Endothelial cell (in vitro differentiated cells): ENCODE data around the gene CAMK1D. TPM values are rescaled to one million over a fixed set of nuclear protein-coding genes. Genes with fewer than 3 reads are reported as not detected.

Experiments used
- DNase-seq: peaks from one replicate; pipeline ENCODE4 v3.0.0; 2021; ENCODE audit warnings: low spot score
- H3K27ac Mint-ChIP-seq: one replicate; pipeline ENCODE4 v1.8.0; 2021; ENCODE audit warnings: mixed read lengths, inconsistent platforms; ENCODE audit not compliant: unreplicated experiment
- H3K27me3 Mint-ChIP-seq: one replicate; pipeline ENCODE4 v1.8.0; 2021; ENCODE audit warnings: mild to moderate bottlenecking, moderate library complexity, mixed read lengths, inconsistent platforms; ENCODE audit not compliant: unreplicated experiment
- H3K36me3 Mint-ChIP-seq: one replicate; pipeline ENCODE4 v1.8.0; 2021; ENCODE audit warnings: mild to moderate bottlenecking, low read depth, mixed read lengths, inconsistent platforms; ENCODE audit not compliant: unreplicated experiment
- H3K4me1 Mint-ChIP-seq: one replicate; pipeline ENCODE4 v1.8.0; 2021; ENCODE audit warnings: mild to moderate bottlenecking, mixed read lengths, inconsistent platforms; ENCODE audit not compliant: unreplicated experiment
- H3K4me3 Mint-ChIP-seq: one replicate; pipeline ENCODE4 v1.8.0; 2021; ENCODE audit warnings: mild to moderate bottlenecking, mixed read lengths, inconsistent platforms; ENCODE audit not compliant: unreplicated experiment
- H3K9me3 Mint-ChIP-seq: one replicate; pipeline ENCODE4 v1.8.0; 2021; ENCODE audit warnings: mixed read lengths, inconsistent platforms; ENCODE audit not compliant: unreplicated experiment
- CTCF ChIP-seq: fragments of 200-600 bp; sonication (generic); IDR thresholded peaks from one replicate; pipeline ENCODE4 v1.5.0; 2021; ENCODE audit warnings: antibody characterized with exemption; ENCODE audit not compliant: unreplicated experiment
- total RNA-seq: library from RNA; stranded (reverse); fragmentation: NEBNext Ultra II Directional; extraction: Animal tissue kit (Norgen Biotek cat#: 25700); gene quantifications from one replicate; pipeline ENCODE4 v1.2.1, GENCODE V29; 2021; ENCODE audit not compliant: unreplicated experiment

The CAMK1D gene
- total RNA-seq, 1 donor from 2014 or later: 4.1 TPM

GRCh38 chr10:12476656-12477055 lies 127.3 kb downstream of the CAMK1D start:
- no peak overlapping the region for H3K4me3 Mint-ChIP-seq

DNA sequence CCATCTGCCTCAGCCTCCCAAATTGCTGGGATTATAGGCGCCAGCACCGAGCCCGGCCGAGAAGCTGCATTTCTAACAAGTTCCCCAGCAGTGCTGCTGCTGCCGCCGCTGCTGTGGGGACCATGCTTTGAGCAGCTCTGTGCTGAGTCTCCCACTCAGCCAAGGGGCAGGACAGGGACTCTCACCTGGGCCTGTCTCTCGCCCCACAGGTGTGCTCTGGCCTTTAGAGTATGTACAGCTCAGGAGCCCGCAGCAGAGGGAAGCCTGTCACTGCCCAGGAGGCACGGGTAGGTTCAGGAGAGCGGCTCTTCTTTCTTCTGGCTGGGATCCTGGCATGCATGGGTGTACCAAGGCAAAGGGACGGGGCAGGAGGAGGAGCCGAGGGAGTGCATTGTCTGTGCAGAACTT lies 130.1 kb downstream of the CAMK1D start:
- TF ChIP-seq CTCF: no peak
- H3K4me1 Mint-ChIP-seq: peaks cover 13% of the 10 kb centered on the region
- no peaks in the 10 kb centered on the region for H3K36me3 Mint-ChIP-seq
- H3K27me3 Mint-ChIP-seq: peaks cover 5% of the 10 kb centered on the region
- no peak overlapping the region for H3K27ac Mint-ChIP-seq
- no peak for DNase-seq
- no peaks in the 10 kb centered on the region for H3K9me3 Mint-ChIP-seq
- no peak overlapping the region for H3K4me3 Mint-ChIP-seq

More at GRCh38 chr10:12476656-12477055, 127.3 kb downstream of the CAMK1D start:
- peaks cover 22% of the 10 kb centered on the region for H3K4me1 Mint-ChIP-seq
- DNase-seq: no peak
- no peak for TF ChIP-seq CTCF
- no peaks in the 10 kb centered on the region for H3K9me3 Mint-ChIP-seq
- H3K36me3 Mint-ChIP-seq: peaks cover 4% of the 10 kb centered on the region
- peaks cover 5% of the 10 kb centered on the region for H3K27me3 Mint-ChIP-seq
- no peak overlapping the region for H3K27ac Mint-ChIP-seq

DNA sequence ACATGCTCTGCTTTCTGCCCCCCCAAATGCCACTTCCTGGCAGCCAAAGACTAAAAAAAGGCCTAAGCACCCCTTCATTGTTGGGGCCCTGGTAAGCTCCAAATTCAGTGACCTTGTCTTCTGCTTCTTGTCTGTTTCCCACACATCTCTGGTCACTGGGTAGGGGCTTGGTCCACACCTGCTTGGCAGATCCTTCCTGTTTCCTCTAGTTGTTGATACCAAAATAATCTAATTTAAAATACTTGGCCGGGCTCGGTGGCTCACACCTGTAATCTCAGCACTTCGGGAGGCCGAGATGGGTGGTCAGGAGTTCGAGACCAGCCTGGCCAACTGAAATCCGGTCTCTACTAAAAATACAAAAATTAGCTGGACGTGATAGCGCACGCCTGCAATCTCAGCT lies 130.6 kb downstream of the CAMK1D start:
- no peak overlapping the region for H3K27ac Mint-ChIP-seq
- no peak overlapping the region for H3K4me3 Mint-ChIP-seq
- TF ChIP-seq CTCF: no peak
- H3K27me3 Mint-ChIP-seq: peaks cover 5% of the 10 kb centered on the region
- H3K4me1 Mint-ChIP-seq: peaks cover 13% of the 10 kb centered on the region
- H3K36me3 Mint-ChIP-seq: no peaks in the 10 kb centered on the region
- DNase-seq: no peak
- no peaks in the 10 kb centered on the region for H3K9me3 Mint-ChIP-seq

DNA sequence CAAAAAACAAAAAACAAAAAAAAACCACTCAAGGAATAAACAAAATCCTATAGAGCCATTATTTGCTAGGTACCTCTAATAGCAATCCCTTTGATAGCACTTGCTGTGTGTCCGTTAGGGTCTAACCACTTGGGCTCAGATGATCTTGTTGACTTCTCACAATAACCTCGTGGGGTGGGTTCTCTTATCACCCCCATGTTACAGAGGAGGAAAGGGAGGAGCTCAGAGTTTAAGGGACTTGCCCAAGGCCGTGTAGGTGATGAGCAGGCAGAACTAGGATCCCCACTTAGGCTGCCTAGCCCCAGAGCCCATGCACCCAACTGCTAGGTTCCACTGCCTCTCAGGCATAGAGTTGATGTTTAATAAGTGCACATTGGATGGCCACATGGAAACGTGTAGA lies 131.1 kb downstream of the CAMK1D start:
- Mint-ChIP-seq H3K36me3 (no peaks in the 10 kb centered on the region), H3K27ac (no peak overlapping the region), H3K4me1 (peaks cover 13% of the 10 kb centered on the region), H3K9me3 (no peaks in the 10 kb centered on the region), H3K4me3 (no peak overlapping the region), H3K27me3 (peaks cover 5% of the 10 kb centered on the region)
- DNase-seq: no peak
- no peak for TF ChIP-seq CTCF

DNA sequence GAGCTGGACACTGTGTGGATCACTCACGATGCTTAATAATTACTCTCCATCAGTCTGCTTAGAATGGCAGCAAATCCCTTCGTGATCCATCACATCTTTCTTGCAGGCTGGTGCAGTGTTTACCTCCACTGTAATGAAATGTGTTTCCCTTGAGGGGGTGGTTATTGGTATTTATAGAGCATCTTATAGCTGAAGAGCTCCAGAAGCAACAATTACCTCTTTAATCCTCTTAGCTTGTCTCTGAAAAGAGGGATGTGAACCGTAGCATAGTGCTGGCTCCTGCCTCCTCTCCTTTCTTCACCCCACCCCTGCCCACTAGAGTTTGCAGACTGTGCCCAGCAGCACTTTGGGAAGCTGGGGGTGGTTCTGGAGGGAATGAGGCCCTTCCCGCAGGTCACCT lies 132.6 kb downstream of the CAMK1D start:
- peaks cover 13% of the 10 kb centered on the region for H3K4me1 Mint-ChIP-seq
- H3K27ac Mint-ChIP-seq: no peak overlapping the region

More for the DNA sequence above, 132.6 kb downstream of the CAMK1D start:
- H3K4me3 Mint-ChIP-seq: no peak overlapping the region
- H3K27me3 Mint-ChIP-seq: peaks cover 5% of the 10 kb centered on the region
- no peak for DNase-seq
- H3K36me3 Mint-ChIP-seq: no peaks in the 10 kb centered on the region
- H3K9me3 Mint-ChIP-seq: no peaks in the 10 kb centered on the region
- no peak for TF ChIP-seq CTCF
